ENCODE results near the gene TAF3. TPM values are rescaled to one million over a fixed set of nuclear protein-coding genes. Genes with fewer than 3 reads are reported as not detected.

The TAF3 gene
- total RNA-seq, 4 donors from 2014 or later: 2.9 to 17.5 (median 5.1) TPM

DNA sequence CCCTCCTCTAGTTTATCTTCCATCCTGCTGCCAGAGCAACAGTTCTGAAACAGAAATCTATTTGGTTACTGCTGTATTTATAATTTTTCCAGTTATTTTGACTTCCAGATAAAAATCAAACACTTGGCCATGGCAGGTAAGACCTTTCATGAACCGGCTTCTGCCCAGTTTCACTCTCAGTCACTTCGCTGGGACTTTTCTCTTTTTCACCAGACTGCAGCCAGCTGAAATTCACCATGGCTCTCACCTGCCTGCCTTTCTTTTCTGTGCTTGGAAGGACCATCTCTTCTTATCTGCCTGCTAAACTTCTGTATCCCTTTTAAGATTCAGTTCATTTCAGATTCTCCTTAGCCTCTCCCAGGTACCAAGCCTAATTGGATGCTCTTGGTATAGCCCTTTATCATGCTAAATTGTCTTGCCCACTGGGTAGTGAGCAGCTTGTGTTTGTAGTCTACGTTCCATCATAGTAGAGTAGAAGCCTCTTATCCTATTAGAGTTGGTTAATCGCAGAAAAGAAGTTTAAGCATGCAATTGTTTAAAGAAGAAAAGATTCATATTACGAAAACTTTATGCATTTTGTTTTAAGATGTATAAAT lies 71.7 kb downstream of the TAF3 start:
- no peak for TF ChIP-seq POLR2A (IDR thresholded peaks at IDR 0.05)
- TF ChIP-seq, protein P1, sequence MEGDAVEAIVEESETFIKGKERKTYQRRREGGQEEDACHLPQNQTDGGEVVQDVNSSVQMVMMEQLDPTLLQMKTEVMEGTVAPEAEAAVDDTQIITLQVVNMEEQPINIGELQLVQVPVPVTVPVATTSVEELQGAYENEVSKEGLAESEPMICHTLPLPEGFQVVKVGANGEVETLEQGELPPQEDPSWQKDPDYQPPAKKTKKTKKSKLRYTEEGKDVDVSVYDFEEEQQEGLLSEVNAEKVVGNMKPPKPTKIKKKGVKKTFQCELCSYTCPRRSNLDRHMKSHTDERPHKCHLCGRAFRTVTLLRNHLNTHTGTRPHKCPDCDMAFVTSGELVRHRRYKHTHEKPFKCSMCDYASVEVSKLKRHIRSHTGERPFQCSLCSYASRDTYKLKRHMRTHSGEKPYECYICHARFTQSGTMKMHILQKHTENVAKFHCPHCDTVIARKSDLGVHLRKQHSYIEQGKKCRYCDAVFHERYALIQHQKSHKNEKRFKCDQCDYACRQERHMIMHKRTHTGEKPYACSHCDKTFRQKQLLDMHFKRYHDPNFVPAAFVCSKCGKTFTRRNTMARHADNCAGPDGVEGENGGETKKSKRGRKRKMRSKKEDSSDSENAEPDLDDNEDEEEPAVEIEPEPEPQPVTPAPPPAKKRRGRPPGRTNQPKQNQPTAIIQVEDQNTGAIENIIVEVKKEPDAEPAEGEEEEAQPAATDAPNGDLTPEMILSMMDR (IDR thresholded peaks at IDR 0.05): no peak
- intact Hi-C loops (cut with DNase I; ENCODE audit: low total_unique reads): no loop called here

DNA sequence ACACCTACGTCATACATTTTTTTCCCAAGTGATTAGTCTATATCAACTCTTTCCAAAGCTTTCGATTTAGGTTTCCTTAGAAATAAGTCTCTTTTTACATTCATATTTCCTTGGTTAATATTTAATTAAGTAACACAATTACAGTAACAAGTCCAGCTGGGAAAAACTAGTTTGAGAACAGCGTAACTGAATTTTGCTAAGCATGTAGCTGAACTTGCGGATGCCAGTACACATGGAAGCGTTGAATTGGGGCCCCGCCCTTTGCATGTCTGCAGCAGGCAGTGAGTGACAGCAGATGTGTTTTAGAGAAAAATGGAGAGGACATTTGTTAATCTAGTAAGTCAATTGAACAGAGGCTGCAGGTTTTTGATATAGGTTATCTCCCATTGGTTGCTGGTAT lies 72.5 kb downstream of the TAF3 start:
- H3K9me3 ChIP-seq: no peaks in the 10 kb centered on the region
- H3K4me1 ChIP-seq: no peaks in the 10 kb centered on the region
- H3K27ac ChIP-seq: no peak overlapping the region
- H3K36me3 ChIP-seq: no peaks in the 10 kb centered on the region
- intact Hi-C loops (cut with DNase I; ENCODE audit: low total_unique reads): no loop called here
- no peak overlapping the region for H3K4me3 ChIP-seq
- DNase-seq: no peak
- TF ChIP-seq, protein P1 (IDR thresholded peaks at IDR 0.05): no peak
- no peak for TF ChIP-seq POLR2A (IDR thresholded peaks at IDR 0.05)
- H3K27me3 ChIP-seq: no peaks in the 10 kb centered on the region

More for the DNA sequence above, 71.7 kb downstream of the TAF3 start:
- H3K27ac ChIP-seq: no peak overlapping the region
- no peak overlapping the region for H3K4me3 ChIP-seq
- H3K36me3 ChIP-seq: no peaks in the 10 kb centered on the region
- H3K4me1 ChIP-seq: no peaks in the 10 kb centered on the region
- no peak for DNase-seq
- H3K9me3 ChIP-seq: no peaks in the 10 kb centered on the region
- H3K27me3 ChIP-seq: no peaks in the 10 kb centered on the region

DNA sequence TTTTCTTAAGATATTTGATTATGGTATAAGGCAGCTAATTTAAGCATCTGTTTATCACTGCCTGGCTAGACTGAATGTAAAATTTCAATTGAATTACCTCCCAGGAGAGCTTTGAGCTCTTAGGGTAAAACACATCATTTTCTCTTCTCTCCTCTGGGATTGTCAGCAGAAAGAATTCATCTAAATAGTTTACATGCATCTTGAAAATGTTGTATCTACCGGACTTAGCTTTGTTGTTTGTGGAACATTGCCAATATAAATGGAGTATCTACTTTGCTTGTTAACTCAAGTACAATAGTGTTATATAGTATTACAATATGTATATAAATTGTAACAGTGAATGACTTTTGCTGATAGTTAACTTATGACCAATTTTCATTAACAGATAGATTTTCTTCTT lies 73.3 kb downstream of the TAF3 start:
- Histone ChIP-seq H3K36me3 (no peaks in the 10 kb centered on the region), H3K9me3 (no peaks in the 10 kb centered on the region), H3K27ac (no peak overlapping the region), H3K27me3 (no peaks in the 10 kb centered on the region), H3K4me3 (no peak overlapping the region), H3K4me1 (no peaks in the 10 kb centered on the region)
- TF ChIP-seq, protein P1 (IDR thresholded peaks at IDR 0.05): no peak
- no peak for TF ChIP-seq POLR2A (IDR thresholded peaks at IDR 0.05)
- intact Hi-C loops (cut with DNase I; ENCODE audit: low total_unique reads): no loop called here
- DNase-seq: no peak

DNA sequence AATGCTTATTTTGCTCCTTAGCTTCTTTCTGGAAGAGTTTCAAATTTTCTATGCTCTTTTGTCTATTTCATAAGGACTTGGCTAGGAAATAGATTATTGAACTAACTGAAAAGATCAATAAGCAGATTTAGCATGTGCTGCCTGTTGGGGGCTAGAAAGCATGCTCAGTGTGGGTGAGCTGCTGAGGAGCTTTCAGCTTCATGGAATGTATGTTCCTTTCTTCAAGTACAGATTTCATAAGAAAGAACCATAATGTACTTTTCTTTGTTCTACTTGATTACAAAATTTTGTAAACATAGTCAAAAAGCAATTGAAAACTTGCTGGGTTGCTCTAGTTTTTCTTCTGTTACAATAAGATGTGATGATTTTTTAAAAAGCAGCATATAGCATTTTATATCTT lies 73.8 kb downstream of the TAF3 start:
- H3K27ac ChIP-seq: no peak overlapping the region
- H3K4me3 ChIP-seq: no peak overlapping the region
- H3K9me3 ChIP-seq: no peaks in the 10 kb centered on the region
- TF ChIP-seq, protein P1 (IDR thresholded peaks at IDR 0.05): no peak
- intact Hi-C loops (cut with DNase I; ENCODE audit: low total_unique reads): no loop called here
- no peaks in the 10 kb centered on the region for H3K27me3 ChIP-seq
- H3K4me1 ChIP-seq: no peaks in the 10 kb centered on the region
- H3K36me3 ChIP-seq: no peaks in the 10 kb centered on the region
- DNase-seq: no peak

DNA sequence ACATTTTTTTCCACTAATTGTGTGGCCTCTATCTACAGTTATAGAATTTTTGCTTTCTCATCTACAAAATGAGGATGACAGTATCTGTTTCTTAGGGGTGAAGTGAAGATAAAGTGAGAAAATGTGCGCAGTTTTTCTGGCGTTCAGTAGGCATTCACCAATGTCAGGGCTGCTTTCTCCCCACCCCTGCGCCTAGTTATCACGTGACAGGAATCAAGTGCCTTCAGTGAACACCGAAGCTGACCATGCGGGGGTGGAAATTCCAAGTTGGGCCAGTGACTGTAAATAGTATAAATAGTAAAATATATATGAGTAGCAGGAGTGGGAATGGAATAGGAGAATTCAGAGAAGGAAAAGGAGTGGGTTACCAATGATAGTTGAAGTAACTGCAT lies 77.4 kb downstream of the TAF3 start:
- H3K27me3 ChIP-seq: no peaks in the 10 kb centered on the region
- DNase-seq: no peak
- H3K4me3 ChIP-seq: no peak overlapping the region
- no peak overlapping the region for H3K27ac ChIP-seq
- H3K4me1 ChIP-seq: no peaks in the 10 kb centered on the region
- no peak for TF ChIP-seq POLR2A (IDR thresholded peaks at IDR 0.05)
- TF ChIP-seq, protein P1 (IDR thresholded peaks at IDR 0.05): no peak
- intact Hi-C loops (cut with DNase I; ENCODE audit: low total_unique reads): no loop called here
- H3K9me3 ChIP-seq: no peaks in the 10 kb centered on the region
- H3K36me3 ChIP-seq: no peaks in the 10 kb centered on the region

Data from uterus (tissue), 4 donors.